HEK293T (cell line): ENCODE data around the gene USF3.

Experiments
- ARNT ChIP-seq: fragments of 450-650 bp; IDR thresholded peaks from 2 replicates; pipeline ENCODE4 v1.6.1; 2017; ENCODE audit warnings: mild to moderate bottlenecking
- BHLHE40 ChIP-seq: fragments of 450-650 bp; IDR thresholded peaks from 2 replicates; pipeline ENCODE4 v1.6.1; 2016; ENCODE audit warnings: mild to moderate bottlenecking, moderate library complexity, borderline replicate concordance
- CTBP1 ChIP-seq: fragments of 450-650 bp; IDR thresholded peaks from 2 replicates; pipeline ENCODE4 v1.6.1; 2016; ENCODE audit warnings: borderline replicate concordance
- FOXA1 ChIP-seq: fragments of 450-650 bp; IDR thresholded peaks from 2 replicates; pipeline ENCODE4 v1.6.1; 2016; ENCODE audit warnings: mild to moderate bottlenecking
- FOXM1 ChIP-seq: fragments of 450-650 bp; IDR thresholded peaks from 2 replicates; pipeline ENCODE4 v1.6.1; 2017; ENCODE audit warnings: mild to moderate bottlenecking, borderline replicate concordance
- SP1 ChIP-seq: fragments of 450-650 bp; IDR thresholded peaks from 2 replicates; pipeline ENCODE4 v1.6.1; 2017
- SUZ12 ChIP-seq: fragments of 450-650 bp; IDR thresholded peaks from 2 replicates; pipeline ENCODE4 v1.6.1; 2016; ENCODE audit warnings: mild to moderate bottlenecking
- TARDBP ChIP-seq: fragments of 450-650 bp; IDR thresholded peaks from 2 replicates; pipeline ENCODE4 v1.6.1; 2016
- TF ChIP-seq, protein P1 (sequence below): fragments of 450-650 bp; IDR thresholded peaks from 2 replicates; pipeline ENCODE4 v1.6.1; 2016

DNA sequence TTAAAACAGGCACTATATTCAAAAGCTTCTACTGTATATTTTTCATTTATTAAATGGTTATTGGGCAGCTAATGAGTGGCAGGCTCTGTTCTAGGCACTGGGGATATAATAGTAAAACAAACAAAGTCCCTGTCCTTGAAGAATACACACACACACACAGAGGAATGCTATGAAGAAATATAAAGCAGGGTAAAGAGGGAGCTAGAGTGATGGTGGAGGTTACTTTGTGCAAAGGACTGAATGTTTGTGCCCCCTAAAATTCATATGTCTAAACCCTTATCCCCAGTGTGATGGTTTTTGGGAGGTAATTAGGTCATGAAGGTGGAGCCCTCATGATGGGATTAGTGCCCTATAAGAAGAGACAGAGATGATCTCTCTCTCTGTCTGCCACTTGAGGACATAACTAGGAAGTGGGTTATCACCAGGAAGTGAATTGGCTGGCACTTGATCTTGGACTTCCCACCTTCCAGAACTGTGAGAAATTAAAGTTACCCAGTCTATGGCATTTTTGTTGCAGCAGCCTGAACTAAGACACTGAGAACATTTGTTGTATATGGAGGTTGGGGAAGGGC lies 31.8 kb downstream of the USF3 start:
- TF ChIP-seq SP1 = no peak
- no peak for TF ChIP-seq FOXM1
- no peak for TF ChIP-seq FOXA1
- TF ChIP-seq, protein P1, sequence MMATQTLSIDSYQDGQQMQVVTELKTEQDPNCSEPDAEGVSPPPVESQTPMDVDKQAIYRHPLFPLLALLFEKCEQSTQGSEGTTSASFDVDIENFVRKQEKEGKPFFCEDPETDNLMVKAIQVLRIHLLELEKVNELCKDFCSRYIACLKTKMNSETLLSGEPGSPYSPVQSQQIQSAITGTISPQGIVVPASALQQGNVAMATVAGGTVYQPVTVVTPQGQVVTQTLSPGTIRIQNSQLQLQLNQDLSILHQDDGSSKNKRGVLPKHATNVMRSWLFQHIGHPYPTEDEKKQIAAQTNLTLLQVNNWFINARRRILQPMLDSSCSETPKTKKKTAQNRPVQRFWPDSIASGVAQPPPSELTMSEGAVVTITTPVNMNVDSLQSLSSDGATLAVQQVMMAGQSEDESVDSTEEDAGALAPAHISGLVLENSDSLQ = no peak
- no peak for TF ChIP-seq TARDBP
- no peak for TF ChIP-seq ARNT
- TF ChIP-seq BHLHE40 = no peak
- no peak for TF ChIP-seq CTBP1
- TF ChIP-seq SUZ12 = no peak
